RPMI7951 (cell line): ENCODE measurements around the gene REV3L. TPM values are rescaled to one million over a fixed set of nuclear protein-coding genes. Genes with fewer than 3 reads are reported as not detected.
A peak's percentile ranks its signal among the peaks of the same experiment; 100 is the strongest.
"Not testable (repeated sequence)": the region's sequence is repeated elsewhere in the genome, so short reads cannot be mapped to it uniquely, and the experiment has no call there.

Experiments
- DNase-seq: peaks from one replicate; pipeline ENCODE4 v3.0.0-alpha.2; 2012; ENCODE audit warnings: low read depth
- total RNA-seq: library from RNA; depleted of rRNA; stranded (reverse); fragments of >200 nt; shearing (Covaris generic); gene quantifications from 2 replicates; pipeline ENCODE4 v1.2.3, GENCODE V29; 2014; rRNA removed

Gene REV3L, protein sequence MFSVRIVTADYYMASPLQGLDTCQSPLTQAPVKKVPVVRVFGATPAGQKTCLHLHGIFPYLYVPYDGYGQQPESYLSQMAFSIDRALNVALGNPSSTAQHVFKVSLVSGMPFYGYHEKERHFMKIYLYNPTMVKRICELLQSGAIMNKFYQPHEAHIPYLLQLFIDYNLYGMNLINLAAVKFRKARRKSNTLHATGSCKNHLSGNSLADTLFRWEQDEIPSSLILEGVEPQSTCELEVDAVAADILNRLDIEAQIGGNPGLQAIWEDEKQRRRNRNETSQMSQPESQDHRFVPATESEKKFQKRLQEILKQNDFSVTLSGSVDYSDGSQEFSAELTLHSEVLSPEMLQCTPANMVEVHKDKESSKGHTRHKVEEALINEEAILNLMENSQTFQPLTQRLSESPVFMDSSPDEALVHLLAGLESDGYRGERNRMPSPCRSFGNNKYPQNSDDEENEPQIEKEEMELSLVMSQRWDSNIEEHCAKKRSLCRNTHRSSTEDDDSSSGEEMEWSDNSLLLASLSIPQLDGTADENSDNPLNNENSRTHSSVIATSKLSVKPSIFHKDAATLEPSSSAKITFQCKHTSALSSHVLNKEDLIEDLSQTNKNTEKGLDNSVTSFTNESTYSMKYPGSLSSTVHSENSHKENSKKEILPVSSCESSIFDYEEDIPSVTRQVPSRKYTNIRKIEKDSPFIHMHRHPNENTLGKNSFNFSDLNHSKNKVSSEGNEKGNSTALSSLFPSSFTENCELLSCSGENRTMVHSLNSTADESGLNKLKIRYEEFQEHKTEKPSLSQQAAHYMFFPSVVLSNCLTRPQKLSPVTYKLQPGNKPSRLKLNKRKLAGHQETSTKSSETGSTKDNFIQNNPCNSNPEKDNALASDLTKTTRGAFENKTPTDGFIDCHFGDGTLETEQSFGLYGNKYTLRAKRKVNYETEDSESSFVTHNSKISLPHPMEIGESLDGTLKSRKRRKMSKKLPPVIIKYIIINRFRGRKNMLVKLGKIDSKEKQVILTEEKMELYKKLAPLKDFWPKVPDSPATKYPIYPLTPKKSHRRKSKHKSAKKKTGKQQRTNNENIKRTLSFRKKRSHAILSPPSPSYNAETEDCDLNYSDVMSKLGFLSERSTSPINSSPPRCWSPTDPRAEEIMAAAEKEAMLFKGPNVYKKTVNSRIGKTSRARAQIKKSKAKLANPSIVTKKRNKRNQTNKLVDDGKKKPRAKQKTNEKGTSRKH (N-terminal part only)
- 18.6 and 22.8 TPM in 2 replicates for total RNA-seq

- peak; percentile 87 for DNase-seq
Observed at GRCh38 chr6:111482959-111483735, at the start of gene REV3L. Gene REV3L, minus strand, starts transcription at chr6:111483218. Its CDS starts 330 bp downstream, at chr6:111482888.

GRCh38 chr6:111531185-111531584 is 48.2 kb upstream of the REV3L start:
- no peak for DNase-seq

DNA sequence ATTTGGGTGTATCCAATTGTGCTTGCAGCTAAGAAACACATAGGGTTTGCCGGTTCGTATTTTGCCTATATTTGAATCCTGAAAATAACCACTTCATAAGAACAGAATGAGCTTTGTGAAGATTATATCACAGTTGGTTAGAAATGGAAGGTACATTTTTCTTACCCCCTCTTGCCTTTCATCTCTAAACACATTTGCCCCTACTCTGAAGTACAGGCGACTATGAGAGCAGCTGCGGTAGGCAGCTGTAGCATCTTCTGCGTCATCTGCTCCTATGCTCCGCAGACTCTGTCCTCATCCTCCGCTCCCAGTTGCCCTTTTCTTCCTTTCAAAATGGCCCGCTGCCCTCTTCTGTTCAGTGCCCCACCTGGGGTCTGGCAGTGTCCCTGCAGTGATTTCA is 47.6 kb upstream of the REV3L start:
- DNase-seq = no peak

- no peak for DNase-seq
Observed at GRCh38 chr6:111530218-111530617, 47.2 kb upstream of the REV3L start.

DNA sequence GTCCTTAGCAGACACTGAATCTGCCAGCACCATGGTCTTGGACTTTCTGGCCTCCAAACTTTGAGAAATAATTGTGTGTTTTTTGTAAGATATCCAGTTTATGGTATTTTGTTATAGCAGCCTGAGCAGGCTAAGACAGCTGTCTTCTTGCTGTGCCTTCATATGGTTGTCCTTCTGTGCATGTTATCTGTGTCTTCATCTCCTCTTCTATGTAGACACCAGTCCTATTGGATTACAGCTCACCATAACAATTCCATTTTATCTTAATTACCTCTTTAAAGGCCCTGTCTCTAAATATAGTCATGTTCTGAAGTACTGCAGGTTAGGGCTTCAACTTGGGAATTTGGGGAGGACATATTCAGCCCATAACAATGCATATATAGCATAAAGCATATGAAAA is 44.3 kb upstream of the REV3L start:
- DNase-seq = no peak

GRCh38 chr6:111524735-111525134 is 41.7 kb upstream of the REV3L start:
- no peak for DNase-seq

DNA sequence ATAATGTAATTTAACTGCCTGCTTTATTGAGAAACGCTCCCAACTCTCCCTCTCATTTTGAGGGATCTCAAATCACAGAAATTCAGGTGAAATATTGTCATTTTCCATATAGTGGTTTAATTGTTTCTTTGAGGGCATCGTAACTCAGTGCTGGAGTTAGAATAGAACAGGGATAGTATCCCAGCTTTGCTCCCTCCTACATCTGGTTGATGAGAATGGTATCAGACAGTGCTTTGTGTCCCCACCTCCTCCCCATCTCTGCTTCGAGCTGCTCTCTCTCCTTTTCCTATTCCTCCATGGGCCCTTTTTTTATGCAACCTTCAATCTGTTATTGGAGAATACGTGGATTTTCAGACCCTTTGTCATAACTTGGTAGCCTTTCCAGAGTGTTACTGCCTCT is 41.2 kb upstream of the REV3L start:
- DNase-seq = no peak

GRCh38 chr6:111523484-111524167 is 40.6 kb upstream of the REV3L start:
- DNase-seq = peak; percentile 35

- no peak for DNase-seq
Observed at GRCh38 chr6:111522393-111523020, 39.5 kb upstream of the REV3L start.

DNA sequence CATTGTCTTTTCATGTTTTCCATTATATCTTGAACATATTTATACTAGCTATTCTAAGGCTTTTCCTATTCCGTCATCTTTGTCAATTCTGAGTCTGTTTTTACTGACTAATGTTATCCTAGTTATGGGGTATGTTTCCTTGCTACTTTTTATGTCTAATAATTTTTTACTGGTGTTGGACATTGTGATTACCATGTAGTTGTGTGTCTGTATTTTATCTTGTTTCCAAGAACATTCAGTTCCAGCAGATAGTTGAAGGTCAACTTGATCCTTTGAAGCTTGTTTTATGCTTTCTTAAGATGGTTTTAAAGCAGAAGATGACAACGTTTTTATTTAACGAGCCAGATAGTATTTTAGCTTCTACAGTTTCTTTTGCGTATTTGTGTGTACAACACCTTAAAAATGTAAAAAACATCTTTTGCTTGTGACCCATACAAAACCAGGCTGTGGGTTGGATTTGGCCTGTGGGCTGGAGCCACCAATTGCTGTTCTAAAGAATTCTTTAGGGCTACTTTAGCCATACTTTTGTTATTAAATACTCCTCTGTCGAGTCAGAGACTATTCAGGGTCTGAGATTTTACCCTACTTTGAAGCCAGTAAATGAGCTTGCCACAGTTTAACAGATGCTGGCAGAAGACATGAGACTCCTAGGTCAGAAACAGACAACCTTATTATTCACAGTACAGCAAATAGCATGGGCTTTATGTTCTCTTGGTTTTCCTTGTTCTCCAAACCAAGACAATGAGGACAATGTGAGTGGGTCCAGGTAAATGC is 38.7 kb upstream of the REV3L start:
- no peak for DNase-seq

DNA sequence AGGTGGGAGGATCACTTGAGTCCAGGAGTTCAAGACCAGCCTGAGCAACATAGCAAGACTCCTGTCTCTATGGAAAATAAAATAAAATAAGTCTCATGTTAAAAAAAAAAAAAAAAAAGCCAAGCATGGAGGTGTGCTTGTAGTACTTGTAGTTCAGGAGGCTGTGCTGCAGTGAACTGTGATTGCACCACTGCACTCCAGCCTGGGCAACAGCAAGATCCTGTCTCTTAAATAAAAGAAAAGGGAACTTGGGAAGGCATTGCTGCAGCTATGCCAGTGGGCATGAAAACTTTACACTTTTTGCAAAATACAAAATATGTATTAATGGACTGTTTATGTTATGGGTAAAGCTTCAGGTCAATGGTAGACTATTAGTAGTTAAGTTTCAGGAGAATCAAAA is 37.5 kb upstream of the REV3L start:
- no peak for DNase-seq

DNA sequence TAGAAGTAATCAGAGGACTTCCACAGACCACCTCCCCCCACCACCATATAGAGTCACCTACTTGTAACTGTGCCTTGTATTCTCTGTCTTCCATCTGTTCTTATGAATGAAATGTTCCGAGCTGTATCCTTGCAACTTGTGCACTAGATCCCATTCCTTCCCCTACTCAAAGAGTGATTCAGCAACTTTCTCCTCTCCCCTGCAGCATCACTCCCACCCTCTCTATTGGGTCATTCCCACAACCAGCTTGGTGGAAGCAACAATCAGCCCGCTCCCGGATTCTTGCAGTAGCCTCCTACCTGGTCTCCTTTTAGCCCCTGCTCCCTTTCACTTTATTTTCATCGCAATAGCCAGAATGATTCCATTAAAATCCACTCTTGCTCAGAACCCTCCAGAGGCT is 34.9 kb upstream of the REV3L start:
- no peak for DNase-seq

- DNase-seq = no peak
Observed at GRCh38 chr6:111515259-111515658, 32.2 kb upstream of the REV3L start.

- DNase-seq = not testable (repeated sequence)
Observed at GRCh38 chr6:111514531-111514930, 31.5 kb upstream of the REV3L start.

GRCh38 chr6:111507219-111507618 is 24.2 kb upstream of the REV3L start:
- not testable (repeated sequence) for DNase-seq

DNA sequence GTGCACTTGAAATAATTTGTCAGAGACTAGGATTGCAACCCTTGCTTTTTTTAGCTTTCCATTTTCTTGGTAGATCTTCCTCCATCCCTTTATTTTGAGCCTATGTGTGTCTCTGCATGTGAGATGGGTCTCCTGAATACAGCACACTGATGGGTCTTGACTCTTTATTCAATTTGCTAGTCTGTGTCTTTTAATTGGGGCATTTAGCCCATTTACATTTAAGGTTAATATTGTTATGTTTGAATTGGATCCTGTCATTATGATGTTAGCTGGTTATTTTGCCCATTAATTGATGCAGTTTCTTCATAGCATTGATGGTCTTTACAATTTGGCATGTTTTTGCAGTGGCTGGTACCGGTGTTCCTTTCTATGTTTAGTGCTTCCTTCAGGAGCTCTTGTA is 22.5 kb upstream of the REV3L start:
- not testable (repeated sequence) for DNase-seq

DNA sequence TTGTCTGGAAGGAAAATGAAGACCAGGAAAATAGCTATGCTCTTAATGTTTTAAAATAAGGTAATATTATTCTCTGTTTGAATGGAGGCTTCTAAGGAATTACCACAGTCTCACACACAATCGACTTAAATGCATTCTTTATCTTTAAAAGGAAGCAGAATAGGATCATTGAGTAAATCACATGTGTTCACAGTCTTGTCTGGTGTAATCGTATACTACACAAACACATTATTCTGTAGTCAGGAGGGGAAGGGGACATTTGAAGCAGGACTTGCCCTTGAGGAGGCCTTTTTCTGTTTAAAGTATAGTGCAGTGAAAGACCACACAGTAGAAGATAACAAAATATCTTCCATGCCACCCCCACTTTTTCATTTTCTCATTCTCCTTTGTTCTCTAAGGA is 20.6 kb upstream of the REV3L start:
- DNase-seq = no peak

DNA sequence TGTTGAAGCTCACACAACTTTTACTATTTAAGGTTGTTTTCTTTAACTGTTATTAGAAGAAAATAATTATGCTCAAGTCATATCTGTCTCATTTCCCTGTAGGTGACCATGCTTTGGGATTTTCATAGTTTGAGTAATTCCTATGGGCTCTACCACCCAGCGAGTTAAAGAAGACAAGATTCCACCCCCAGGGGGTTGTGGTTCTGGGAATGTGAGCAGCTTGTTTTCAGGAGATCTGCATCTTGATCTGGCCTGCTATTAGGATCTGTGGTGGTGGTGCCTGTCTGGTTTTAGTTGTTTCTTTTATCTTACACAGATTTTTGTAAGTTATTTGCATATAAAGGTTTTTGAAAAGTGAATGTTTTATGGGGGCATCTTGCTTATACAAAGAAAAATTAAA is 20.2 kb upstream of the REV3L start:
- DNase-seq = peak; percentile 85

DNA sequence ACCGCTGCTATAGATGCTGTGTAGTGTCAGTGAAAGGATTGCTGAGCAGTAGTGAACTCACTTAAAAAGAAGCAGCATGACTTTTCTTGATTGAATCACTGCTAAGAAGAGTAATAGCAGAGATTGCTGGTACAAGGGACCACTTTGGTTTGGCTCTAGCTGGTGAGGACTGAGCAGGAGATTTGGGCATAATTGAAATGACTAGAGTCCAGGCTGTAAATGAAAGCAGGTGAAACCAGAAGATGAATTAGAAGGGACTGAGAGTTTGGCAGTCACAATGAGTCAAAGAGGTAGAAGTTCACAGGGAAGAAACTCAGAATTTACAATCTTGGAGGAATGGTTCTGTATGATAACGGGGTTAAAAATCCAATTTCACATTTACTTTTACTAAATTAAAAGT is 19.1 kb upstream of the REV3L start:
- DNase-seq = no peak
